GM12878 (cell line): ENCODE results near the gene NAA20.

Source experiments
- CHD2 ChIP-seq: IDR thresholded peaks from 2 replicates; pipeline ENCODE4 v1.6.1; 2011; ENCODE audit warnings: low read depth, low read length, improper control_type of control experiment, borderline replicate concordance
- CTCF ChIP-seq, 3 experiments: IDR thresholded peaks in 2 of 3; conservative IDR thresholded peaks in 1 of 3; 2 replicates each; pipeline ENCODE4 v1.5.1; 2011; ENCODE audit warnings: low read depth in 3 of 3, low read length in 3 of 3, mild to moderate bottlenecking in 3 of 3, control low read depth in 2 of 3, moderate library complexity in 2 of 3, inconsistent platforms in 1 of 3, mixed read lengths in 1 of 3; ENCODE audit not compliant: control insufficient read depth in 2 of 3, insufficient read depth in 1 of 3; ENCODE audit errors: extremely low read depth in 1 of 3
- ELK1 ChIP-seq: IDR thresholded peaks from 2 replicates; pipeline ENCODE4 v1.6.1; 2012; ENCODE audit warnings: low read depth, low read length, improper control_type of control experiment
- EZH2 ChIP-seq: IDR thresholded peaks from 2 replicates; pipeline ENCODE4 v1.6.1; 2012; ENCODE audit warnings: low read depth, mild to moderate bottlenecking, control low read depth, inconsistent platforms, low read length, borderline replicate concordance; ENCODE audit not compliant: control insufficient read depth
- FOXM1 ChIP-seq: IDR thresholded peaks from 2 replicates; pipeline ENCODE4 v1.6.1; 2012; ENCODE audit warnings: low read depth, mild to moderate bottlenecking, inconsistent platforms, low read length, moderate library complexity
- GABPA ChIP-seq: IDR thresholded peaks from 2 replicates; pipeline ENCODE4 v1.6.1; 2014; ENCODE audit warnings: antibody characterized with exemption, low read depth, mild to moderate bottlenecking, inconsistent platforms
- JUNB ChIP-seq: IDR thresholded peaks from 2 replicates; pipeline ENCODE4 v1.6.1; 2016; ENCODE audit warnings: antibody characterized with exemption, mild to moderate bottlenecking
- MTA2 ChIP-seq: fragments of 450-650 bp; IDR thresholded peaks from 2 replicates; pipeline ENCODE4 v1.6.1; 2016; ENCODE audit warnings: low read depth, mild to moderate bottlenecking, moderate library complexity
- PKNOX1 ChIP-seq: fragments of 450-650 bp; IDR thresholded peaks from 2 replicates; pipeline ENCODE4 v1.6.1; 2016; ENCODE audit warnings: mild to moderate bottlenecking
- REST ChIP-seq: IDR thresholded peaks from 2 replicates; pipeline ENCODE4 v1.6.1; 2012; ENCODE audit warnings: mild to moderate bottlenecking, low read depth, low read length
- SIX5 ChIP-seq: IDR thresholded peaks from 2 replicates; pipeline ENCODE4 v1.6.1; 2011; ENCODE audit warnings: mild to moderate bottlenecking, low read depth, low read length, moderate library complexity; ENCODE audit not compliant: severe bottlenecking
- SUZ12 ChIP-seq: fragments of 200-600 bp; sonication (generic); IDR thresholded peaks from one replicate; pipeline ENCODE4 v1.6.1; 2018; ENCODE audit warnings: antibody characterized with exemption, mild to moderate bottlenecking; ENCODE audit not compliant: unreplicated experiment

GRCh38 chr20:20009784-20010253 lies 7.3 kb upstream of the NAA20 start:
- TF ChIP-seq GABPA (no peak), CTCF (IDR thresholded peaks at IDR 0.05 in 2 of 3, conservative IDR thresholded peaks at IDR 0.05 in 1 of 3; ENCODE audit: control insufficient read depth in 2 of 3, extremely low read depth in 1 of 3, insufficient read depth in 1 of 3, low read depth in 3 of 3, low read length in 3 of 3) (no peak), MTA2 (no peak), FOXM1 (no peak), SUZ12 (no peak), REST (no peak), SIX5 (no peak), CHD2 (no peak), ELK1 (no peak), EZH2 (no peak), PKNOX1 (no peak), JUNB (no peak)
